ENCODE measurements around the gene ANKS4B.
"Not testable (repeated sequence)": the region's sequence is repeated elsewhere in the genome, so short reads cannot be mapped to it uniquely, and the experiment has no call there.

The ANKS4B gene

GRCh38 chr16:21218153-21218552, 15.3 kb upstream of the ANKS4B start:
- DNase-seq (ENCODE audit: low read depth): no peak

DNA sequence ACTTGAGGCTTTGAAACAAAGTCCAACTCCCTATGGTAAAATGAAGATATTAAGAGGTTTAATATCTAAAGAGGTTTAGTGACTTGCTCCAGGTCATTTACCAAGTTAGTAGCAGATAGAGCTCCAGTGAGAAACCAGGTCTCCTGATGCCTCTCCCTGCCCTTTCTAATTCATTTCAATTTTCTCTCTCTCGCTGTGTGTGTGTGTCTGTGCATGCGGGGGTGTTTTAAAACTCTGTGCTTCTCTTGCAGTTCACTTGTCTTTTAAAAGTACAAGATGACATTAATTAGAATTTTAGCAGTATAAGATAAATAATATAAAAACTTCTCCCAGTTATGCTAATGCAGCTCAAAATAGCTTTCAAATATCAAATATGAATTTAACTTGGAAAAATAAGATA, 13.9 kb upstream of the ANKS4B start:
- no peak for DNase-seq (ENCODE audit: low read depth)

GRCh38 chr16:21222495-21223337, 10.8 kb upstream of the ANKS4B start:
- no peak for DNase-seq (ENCODE audit: low read depth)

DNA sequence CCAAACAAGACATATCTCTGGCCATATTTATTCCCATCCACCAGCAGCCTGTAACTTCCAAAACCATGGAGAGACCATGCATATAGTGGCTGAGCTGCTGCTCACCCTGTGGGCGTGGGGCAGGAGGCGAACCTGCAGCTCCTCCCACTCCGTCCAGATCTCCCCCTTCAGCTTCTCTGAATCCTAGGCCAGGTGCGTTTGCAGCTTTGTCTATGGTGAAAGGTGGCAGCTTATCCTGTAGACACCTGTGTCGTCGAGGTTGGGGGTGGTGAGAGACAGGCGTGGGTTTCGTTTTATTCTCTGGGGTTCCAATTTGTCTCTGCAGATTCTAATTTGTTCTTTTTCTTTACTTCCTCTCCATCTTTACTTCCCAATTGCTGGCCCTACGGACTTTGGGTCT, 9.7 kb upstream of the ANKS4B start:
- no peak for DNase-seq (ENCODE audit: low read depth)

- DNase-seq (ENCODE audit: low read depth): no peak
Measured at GRCh38 chr16:21224800-21225199, 8.7 kb upstream of the ANKS4B start.

DNA sequence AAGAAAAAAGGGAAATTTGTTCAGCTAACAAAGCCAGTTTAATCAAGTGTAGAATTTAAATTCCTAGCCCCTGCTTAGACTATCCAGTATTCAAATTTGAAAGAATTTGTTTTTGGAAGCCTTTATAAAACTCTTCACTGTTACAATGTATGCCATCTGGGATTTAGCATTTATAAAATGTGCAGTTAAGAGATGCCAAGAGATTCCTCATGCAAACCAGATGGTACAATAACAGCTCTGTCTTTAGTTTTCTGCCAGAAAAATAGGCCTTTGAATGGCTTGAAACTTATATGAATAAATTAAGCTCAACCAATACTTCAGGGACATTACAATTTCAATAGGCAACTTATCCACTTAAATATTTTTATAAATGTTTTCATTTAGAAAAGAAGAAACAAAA, 6.8 kb upstream of the ANKS4B start:
- DNase-seq (ENCODE audit: low read depth): no peak

GRCh38 chr16:21227866-21228265, 5.6 kb upstream of the ANKS4B start:
- no peak for DNase-seq (ENCODE audit: low read depth)

DNA sequence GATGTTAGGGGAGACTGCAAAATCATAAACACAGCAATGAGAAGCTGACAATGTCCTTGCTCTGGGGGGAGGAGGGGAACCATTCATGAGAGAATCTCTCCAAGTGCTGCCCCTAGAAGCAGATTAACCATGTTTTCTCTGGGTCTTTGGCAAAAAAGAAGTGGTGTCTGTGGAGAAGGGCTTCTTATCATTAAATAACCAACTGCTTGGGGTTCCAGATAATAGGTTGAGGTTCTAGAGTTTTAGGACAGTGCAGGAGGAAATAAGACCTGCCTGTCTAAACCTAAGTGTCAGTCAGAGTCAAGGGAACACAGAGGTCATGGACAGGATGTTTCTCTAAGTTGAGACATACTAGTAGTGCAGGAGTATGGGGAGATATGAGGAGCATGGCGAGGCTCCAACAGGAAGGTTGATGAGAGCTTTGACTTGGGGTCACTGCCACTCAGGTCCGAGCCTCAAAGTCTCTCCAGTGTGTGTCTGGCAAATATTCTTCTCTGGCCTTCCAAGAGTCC, 5.1 kb upstream of the ANKS4B start:
- DNase-seq (ENCODE audit: low read depth): no peak

DNA sequence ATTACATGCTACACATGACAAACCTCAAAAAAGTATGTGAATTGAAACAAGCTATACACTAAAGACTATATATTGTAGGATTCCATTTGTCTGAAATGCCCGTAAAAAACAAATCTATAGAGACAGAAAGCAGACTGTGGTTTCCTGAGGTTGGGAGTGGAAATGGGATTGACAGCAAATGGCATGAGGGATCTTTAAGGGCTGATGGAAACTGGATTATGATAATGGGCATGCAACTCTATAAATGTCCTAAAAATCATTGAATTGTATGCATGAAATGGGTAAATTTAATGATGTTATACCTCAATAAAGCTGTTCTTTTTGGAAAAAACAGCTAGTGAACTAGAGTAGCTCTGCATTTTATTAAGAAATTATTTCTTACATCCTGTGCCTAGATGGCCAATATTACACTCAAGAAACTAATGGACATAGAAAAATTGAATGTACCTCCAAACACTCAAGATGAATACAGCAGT, 416 bp upstream of the ANKS4B start:
- no peak for DNase-seq (ENCODE audit: low read depth)

DNA sequence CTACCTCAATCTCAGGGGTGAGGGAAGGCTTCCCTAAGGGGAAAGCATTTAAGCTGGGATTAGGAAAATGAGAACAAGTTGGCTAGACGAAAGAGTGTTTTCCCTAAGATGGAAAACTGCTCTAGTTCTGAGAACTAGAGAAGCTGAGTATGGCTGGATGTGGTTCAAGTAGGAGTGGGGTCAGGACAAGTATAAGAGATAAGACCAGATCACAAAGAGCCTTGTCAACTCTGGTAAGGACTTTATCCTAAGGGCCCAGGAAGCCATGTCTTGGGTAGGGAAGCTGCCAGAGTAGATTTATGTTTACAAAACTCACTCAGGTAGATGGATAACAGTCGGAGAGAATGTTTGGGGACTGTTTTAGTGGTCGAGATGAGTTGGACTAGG, 1.7 kb downstream of the ANKS4B start:
- no peak for DNase-seq (ENCODE audit: low read depth)

GRCh38 chr16:21236831-21237230, 3.3 kb downstream of the ANKS4B start:
- DNase-seq (ENCODE audit: low read depth): no peak

- DNase-seq (ENCODE audit: low read depth): no peak
Measured at GRCh38 chr16:21239646-21240045, 6.1 kb downstream of the ANKS4B start.

- DNase-seq (ENCODE audit: low read depth): no peak
Measured at GRCh38 chr16:21242756-21243155, 9.3 kb downstream of the ANKS4B start.

DNA sequence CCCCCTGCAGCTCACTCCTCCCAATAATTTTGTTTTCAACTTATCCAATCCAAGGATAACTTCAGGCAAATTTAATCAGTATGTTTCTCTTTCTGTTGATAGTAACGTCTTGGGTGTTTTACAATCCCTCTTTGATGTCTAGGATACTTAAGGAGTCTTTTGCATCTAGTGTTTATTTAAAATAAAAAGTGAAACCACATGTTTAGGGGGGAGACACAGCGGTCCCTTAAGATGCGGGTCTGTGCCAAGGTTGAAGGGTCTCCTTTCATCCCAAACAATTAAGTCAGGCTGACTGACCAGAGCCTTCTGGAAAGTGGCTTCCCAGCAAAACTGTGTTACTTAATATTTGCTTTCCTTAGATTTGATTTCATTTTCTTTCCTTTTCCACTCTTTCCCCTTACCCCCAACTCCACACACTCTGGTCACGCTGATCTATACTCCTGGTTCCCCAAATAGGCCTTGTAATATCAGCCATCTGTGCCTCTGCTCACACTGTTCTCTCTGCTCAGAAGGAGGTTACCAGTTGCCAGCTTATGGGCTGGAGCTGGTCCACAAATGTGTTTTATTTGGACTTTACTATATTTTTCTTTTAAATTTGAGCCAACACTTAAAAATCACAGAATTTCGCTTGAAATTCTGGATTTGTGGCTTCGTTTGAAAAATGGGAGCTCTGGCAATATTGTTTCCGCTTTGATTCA, 11.2 kb downstream of the ANKS4B start:
- no peak for DNase-seq (ENCODE audit: low read depth)

DNA sequence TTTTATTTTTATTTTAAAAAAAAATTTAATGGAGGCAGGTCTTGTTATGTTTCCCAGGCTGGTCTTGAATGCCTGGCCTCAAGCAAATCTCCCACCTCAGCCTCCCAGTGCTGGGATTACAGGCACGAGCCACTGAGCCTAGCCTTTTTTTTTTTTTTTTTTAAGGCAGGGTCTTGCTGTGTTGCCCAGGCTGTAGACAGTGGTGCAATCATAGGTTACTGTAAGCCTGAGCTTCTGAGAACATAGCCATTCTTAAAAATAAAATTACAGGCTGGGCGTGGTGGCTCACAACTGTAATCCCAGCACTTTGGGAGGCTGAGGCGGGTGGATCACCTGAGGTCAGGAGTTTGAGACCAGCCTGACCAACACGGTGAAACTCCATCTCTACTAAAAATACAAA, 14.7 kb downstream of the ANKS4B start:
- DNase-seq (ENCODE audit: low read depth): not testable (repeated sequence)

DNA sequence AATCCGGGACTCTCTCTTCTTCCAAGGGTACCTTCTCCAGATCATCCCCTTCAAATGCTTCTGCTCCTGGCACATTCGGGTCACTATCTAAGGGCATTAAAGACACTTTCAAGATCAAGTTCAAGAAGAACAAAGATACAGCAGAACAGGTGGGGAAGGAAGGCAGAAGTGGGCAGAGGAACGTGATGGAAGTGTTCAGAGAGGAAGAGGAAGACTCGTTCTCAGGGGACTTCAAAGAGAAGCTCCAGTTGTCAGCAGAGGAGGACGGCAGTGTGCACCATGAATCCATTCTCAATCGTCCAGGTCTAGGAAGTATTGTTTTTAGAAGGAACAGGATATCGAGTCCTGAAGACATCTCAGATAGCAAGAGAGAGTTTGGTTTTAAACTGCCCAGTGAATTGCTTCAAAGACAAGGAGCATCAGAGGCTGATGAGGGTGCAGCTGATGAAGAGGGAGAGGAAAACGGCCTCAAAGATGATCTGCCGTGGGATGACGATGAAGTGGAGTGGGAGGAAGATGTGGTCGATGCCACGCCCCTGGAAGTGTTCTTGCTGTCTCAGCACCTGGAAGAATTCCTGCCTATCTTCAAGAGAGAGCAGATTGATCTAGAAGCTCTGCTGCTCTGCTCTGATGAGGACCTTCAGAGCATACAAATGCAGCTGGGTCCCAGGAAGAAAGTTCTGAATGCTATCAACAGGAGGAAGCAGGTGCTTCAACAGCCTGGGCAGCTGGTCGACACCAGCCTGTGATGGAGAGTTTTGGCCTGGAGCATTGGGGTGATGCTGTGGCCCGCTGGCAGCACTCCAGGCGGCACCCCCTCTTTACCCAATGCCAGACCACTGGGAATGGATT, 16.8 kb downstream of the ANKS4B start:
- DNase-seq (ENCODE audit: low read depth): no peak

GRCh38 chr16:21253470-21253869, 20.0 kb downstream of the ANKS4B start:
- no peak for DNase-seq (ENCODE audit: low read depth)

- no peak for DNase-seq (ENCODE audit: low read depth)
Measured at GRCh38 chr16:21256636-21257035, 23.1 kb downstream of the ANKS4B start.

DNA sequence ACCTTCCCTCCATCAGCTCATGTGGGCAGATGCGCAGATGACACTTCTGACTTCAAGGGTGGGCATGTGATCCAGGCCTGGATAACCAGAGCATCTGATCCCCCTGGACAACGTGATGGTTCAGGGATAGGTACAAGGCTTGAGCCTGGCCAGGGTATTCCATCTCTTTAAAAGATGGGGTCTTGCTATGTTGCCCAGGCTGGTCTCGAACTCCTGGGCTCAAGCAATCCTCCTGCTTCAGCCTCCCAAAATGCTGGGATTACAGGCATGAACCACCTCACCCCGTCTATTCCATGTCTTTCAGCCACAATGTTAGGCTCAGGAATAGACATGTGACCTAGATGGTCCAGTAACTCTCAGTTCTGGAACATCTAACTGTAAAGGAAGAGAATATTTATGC, 23.8 kb downstream of the ANKS4B start:
- no peak for DNase-seq (ENCODE audit: low read depth)

GRCh38 chr16:21260870-21261791, 27.6 kb downstream of the ANKS4B start:
- DNase-seq (ENCODE audit: low read depth): no peak
